GM12878 (cell line): ENCODE data around the gene ITFG1. TPM values are rescaled to one million over a fixed set of nuclear protein-coding genes. Genes with fewer than 3 reads are reported as not detected.

ENCODE experiments used
- BCL11A ChIP-seq: IDR thresholded peaks from 2 replicates; pipeline ENCODE4 v1.6.1; 2011; ENCODE audit warnings: low read depth, low read length
- CHD1 ChIP-seq: IDR thresholded peaks from 2 replicates; pipeline ENCODE4 v1.6.1; 2012; ENCODE audit warnings: low read depth, low read length, improper control_type of control experiment
- EZH2 ChIP-seq: IDR thresholded peaks from 2 replicates; pipeline ENCODE4 v1.6.1; 2012; ENCODE audit warnings: low read depth, mild to moderate bottlenecking, control low read depth, inconsistent platforms, low read length, borderline replicate concordance; ENCODE audit not compliant: control insufficient read depth
- IRF4 ChIP-seq: IDR thresholded peaks from 2 replicates; pipeline ENCODE4 v1.6.1; 2011; ENCODE audit warnings: low read depth, low read length
- MYB ChIP-seq: fragments of 150-350 bp; IDR thresholded peaks from 2 replicates; pipeline ENCODE4 v1.6.1; 2014; ENCODE audit warnings: mild to moderate bottlenecking, low read depth, low read length, borderline replicate concordance
- NFIC ChIP-seq: IDR thresholded peaks from 2 replicates; pipeline ENCODE4 v1.6.1; 2012; ENCODE audit warnings: low read depth, mild to moderate bottlenecking, inconsistent platforms, low read length, moderate library complexity
- POLR2A ChIP-seq: IDR thresholded peaks from 2 replicates; pipeline ENCODE4 v1.6.1; 2011; ENCODE audit warnings: low read depth, mild to moderate bottlenecking, low read length
- SREBF2 ChIP-seq: IDR thresholded peaks from 2 replicates; pipeline ENCODE4 v1.6.1; 2012; ENCODE audit warnings: mild to moderate bottlenecking, low read length
- STAT3 ChIP-seq: IDR thresholded peaks from 2 replicates; pipeline ENCODE4 v1.6.1; 2011; ENCODE audit warnings: low read depth, low read length, improper control_type of control experiment
- polyA plus RNA-seq, 11 experiments: library from polyadenylated mRNA; depleted of rRNA in 4 of 11; unstranded in 6 of 11; stranded (reverse) in 5 of 11; fragments of >200 nt; fragmentation: Nextera tagmentation in 4 of 11; fragmentation: Illumina TruSeq in 1 of 11; extraction: Ambion mirVana in 4 of 11; extraction: Trizol in 1 of 11; gene quantifications; 1 replicate in 1 of 11; 2 replicates in 10 of 11; pipeline versions ENCODE4 v1.2.1 to v1.2.3, GENCODE V29; 2011 to 2016; ENCODE audit warnings: inconsistent platforms in 2 of 11, missing spikeins in 2 of 11, low read depth in 1 of 11
- total RNA-seq, 4 experiments: library from RNA; depleted of rRNA in 3 of 4; stranded (reverse); fragments of >200 nt in 3 of 4; fragmentation: Illumina TruSeq in 1 of 4; extraction: Trizol in 1 of 4; gene quantifications; 2 replicates each; pipeline versions ENCODE4 v1.2.1 to v1.2.3, GENCODE V29; 2013 to 2021
- TF ChIP-seq, protein P1 (sequence below): fragments of 450-650 bp; IDR thresholded peaks from 2 replicates; pipeline ENCODE4 v1.6.1; 2018; ENCODE audit warnings: borderline replicate concordance, mild to moderate bottlenecking; ENCODE audit not compliant: partially characterized antibody
- TF ChIP-seq, protein P2 (sequence below): IDR thresholded peaks from 2 replicates; pipeline ENCODE4 v1.6.1; 2011; ENCODE audit warnings: borderline replicate concordance, low read depth, mild to moderate bottlenecking, moderate library complexity, low read length; ENCODE audit not compliant: insufficient read depth, poor library complexity, severe bottlenecking
- TF ChIP-seq, protein P3 (sequence below): fragments of 450-650 bp; IDR thresholded peaks from 2 replicates; pipeline ENCODE4 v1.6.1; 2017; ENCODE audit warnings: low read depth, mild to moderate bottlenecking, moderate library complexity
- TF ChIP-seq, protein P4 (sequence below): IDR thresholded peaks from 2 replicates; pipeline ENCODE4 v1.6.1; 2012; ENCODE audit warnings: improper control_type of control experiment, low read depth, low read length; ENCODE audit not compliant: insufficient replicate concordance
- TF ChIP-seq, protein P5 (sequence below): fragments of 450-650 bp; IDR thresholded peaks from 2 replicates; pipeline ENCODE4 v1.6.1; 2017; ENCODE audit warnings: antibody characterized with exemption, mild to moderate bottlenecking, moderate library complexity

The ITFG1 gene
- total and polyA plus RNA-seq, 10 of the 15 experiments (the other 5 are each of a cell fraction or from before 2014, with no cell fraction given) = 9.3 to 56.3 (median 28.6) TPM

DNA sequence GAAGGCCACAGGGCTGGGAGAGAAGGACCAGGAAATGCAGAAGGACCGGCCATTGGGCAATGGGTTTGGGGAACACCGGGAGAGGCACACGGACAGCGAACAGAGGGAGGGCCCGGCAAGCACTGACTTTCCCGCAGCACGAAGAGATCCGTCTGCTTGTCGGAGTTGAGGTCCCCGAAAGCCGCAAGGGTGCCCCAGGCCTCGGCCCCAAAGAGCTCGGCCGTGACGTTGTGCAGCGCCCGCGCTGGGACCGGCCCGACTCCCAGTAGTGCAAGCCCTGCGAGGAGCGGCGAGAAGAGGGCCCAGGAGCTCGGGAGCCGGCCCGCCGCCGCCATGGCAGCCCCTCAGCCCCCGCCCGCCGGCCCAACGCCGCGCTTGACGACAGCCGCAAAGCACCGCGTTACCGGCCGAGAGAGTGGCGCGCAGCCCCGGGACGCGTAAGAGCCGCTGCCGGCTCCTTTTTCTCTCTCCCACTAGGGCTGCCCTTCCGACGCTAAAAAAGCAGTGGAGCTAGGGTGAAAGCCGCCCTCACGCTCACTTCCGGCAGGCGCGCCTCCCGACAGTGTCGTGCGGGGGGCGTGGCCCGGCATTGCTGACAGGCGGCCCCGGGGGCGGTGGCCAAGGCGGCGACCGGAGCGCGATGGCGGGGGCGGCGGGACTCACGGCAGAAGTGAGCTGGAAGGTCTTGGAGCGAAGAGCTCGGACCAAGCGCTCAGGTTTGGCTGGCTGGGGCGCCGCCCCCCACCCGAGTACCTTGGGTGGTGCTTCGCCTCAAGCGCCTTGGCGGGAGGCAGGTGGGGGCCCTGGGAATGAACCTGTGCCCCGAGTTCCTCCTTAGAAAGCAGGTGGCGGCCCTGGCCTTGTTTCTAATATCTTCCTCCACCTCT lies at the start of gene ITFG1, which contains the start of gene PHKB (continued):
- TF ChIP-seq, protein P1, sequence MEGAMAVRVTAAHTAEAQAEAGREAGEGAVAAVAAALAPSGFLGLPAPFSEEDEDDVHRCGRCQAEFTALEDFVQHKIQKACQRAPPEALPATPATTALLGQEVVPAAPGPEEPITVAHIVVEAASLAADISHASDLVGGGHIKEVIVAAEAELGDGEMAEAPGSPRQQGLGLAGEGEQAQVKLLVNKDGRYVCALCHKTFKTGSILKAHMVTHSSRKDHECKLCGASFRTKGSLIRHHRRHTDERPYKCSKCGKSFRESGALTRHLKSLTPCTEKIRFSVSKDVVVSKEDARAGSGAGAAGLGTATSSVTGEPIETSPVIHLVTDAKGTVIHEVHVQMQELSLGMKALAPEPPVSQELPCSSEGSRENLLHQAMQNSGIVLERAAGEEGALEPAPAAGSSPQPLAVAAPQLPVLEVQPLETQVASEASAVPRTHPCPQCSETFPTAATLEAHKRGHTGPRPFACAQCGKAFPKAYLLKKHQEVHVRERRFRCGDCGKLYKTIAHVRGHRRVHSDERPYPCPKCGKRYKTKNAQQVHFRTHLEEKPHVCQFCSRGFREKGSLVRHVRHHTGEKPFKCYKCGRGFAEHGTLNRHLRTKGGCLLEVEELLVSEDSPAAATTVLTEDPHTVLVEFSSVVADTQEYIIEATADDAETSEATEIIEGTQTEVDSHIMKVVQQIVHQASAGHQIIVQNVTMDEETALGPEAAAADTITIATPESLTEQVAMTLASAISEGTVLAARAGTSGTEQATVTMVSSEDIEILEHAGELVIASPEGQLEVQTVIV = peak; percentile 100
- TF ChIP-seq, protein P2, sequence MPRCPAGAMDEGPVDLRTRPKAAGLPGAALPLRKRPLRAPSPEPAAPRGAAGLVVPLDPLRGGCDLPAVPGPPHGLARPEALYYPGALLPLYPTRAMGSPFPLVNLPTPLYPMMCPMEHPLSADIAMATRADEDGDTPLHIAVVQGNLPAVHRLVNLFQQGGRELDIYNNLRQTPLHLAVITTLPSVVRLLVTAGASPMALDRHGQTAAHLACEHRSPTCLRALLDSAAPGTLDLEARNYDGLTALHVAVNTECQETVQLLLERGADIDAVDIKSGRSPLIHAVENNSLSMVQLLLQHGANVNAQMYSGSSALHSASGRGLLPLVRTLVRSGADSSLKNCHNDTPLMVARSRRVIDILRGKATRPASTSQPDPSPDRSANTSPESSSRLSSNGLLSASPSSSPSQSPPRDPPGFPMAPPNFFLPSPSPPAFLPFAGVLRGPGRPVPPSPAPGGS = no peak
- TF ChIP-seq EZH2 (no peak), NFIC (no peak), CHD1 (no peak), MYB (no peak), POLR2A (peak; percentile 95), IRF4 (no peak), BCL11A (no peak), SREBF2 (no peak), STAT3 (no peak)
- TF ChIP-seq, protein P3, sequence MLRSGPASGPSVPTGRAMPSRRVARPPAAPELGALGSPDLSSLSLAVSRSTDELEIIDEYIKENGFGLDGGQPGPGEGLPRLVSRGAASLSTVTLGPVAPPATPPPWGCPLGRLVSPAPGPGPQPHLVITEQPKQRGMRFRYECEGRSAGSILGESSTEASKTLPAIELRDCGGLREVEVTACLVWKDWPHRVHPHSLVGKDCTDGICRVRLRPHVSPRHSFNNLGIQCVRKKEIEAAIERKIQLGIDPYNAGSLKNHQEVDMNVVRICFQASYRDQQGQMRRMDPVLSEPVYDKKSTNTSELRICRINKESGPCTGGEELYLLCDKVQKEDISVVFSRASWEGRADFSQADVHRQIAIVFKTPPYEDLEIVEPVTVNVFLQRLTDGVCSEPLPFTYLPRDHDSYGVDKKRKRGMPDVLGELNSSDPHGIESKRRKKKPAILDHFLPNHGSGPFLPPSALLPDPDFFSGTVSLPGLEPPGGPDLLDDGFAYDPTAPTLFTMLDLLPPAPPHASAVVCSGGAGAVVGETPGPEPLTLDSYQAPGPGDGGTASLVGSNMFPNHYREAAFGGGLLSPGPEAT = no peak
- TF ChIP-seq, protein P4, sequence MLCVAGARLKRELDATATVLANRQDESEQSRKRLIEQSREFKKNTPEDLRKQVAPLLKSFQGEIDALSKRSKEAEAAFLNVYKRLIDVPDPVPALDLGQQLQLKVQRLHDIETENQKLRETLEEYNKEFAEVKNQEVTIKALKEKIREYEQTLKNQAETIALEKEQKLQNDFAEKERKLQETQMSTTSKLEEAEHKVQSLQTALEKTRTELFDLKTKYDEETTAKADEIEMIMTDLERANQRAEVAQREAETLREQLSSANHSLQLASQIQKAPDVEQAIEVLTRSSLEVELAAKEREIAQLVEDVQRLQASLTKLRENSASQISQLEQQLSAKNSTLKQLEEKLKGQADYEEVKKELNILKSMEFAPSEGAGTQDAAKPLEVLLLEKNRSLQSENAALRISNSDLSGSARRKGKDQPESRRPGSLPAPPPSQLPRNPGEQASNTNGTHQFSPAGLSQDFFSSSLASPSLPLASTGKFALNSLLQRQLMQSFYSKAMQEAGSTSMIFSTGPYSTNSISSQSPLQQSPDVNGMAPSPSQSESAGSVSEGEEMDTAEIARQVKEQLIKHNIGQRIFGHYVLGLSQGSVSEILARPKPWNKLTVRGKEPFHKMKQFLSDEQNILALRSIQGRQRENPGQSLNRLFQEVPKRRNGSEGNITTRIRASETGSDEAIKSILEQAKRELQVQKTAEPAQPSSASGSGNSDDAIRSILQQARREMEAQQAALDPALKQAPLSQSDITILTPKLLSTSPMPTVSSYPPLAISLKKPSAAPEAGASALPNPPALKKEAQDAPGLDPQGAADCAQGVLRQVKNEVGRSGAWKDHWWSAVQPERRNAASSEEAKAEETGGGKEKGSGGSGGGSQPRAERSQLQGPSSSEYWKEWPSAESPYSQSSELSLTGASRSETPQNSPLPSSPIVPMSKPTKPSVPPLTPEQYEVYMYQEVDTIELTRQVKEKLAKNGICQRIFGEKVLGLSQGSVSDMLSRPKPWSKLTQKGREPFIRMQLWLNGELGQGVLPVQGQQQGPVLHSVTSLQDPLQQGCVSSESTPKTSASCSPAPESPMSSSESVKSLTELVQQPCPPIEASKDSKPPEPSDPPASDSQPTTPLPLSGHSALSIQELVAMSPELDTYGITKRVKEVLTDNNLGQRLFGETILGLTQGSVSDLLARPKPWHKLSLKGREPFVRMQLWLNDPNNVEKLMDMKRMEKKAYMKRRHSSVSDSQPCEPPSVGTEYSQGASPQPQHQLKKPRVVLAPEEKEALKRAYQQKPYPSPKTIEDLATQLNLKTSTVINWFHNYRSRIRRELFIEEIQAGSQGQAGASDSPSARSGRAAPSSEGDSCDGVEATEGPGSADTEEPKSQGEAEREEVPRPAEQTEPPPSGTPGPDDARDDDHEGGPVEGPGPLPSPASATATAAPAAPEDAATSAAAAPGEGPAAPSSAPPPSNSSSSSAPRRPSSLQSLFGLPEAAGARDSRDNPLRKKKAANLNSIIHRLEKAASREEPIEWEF = no peak
- TF ChIP-seq, protein P5, sequence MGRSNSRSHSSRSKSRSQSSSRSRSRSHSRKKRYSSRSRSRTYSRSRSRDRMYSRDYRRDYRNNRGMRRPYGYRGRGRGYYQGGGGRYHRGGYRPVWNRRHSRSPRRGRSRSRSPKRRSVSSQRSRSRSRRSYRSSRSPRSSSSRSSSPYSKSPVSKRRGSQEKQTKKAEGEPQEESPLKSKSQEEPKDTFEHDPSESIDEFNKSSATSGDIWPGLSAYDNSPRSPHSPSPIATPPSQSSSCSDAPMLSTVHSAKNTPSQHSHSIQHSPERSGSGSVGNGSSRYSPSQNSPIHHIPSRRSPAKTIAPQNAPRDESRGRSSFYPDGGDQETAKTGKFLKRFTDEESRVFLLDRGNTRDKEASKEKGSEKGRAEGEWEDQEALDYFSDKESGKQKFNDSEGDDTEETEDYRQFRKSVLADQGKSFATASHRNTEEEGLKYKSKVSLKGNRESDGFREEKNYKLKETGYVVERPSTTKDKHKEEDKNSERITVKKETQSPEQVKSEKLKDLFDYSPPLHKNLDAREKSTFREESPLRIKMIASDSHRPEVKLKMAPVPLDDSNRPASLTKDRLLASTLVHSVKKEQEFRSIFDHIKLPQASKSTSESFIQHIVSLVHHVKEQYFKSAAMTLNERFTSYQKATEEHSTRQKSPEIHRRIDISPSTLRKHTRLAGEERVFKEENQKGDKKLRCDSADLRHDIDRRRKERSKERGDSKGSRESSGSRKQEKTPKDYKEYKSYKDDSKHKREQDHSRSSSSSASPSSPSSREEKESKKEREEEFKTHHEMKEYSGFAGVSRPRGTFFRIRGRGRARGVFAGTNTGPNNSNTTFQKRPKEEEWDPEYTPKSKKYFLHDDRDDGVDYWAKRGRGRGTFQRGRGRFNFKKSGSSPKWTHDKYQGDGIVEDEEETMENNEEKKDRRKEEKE = no peak
